ENCODE measurements around the gene RNF10.

- TF ChIP-seq CTCF (IDR thresholded peaks at IDR 0.05) (no peak), POLR2A (IDR thresholded peaks at IDR 0.05) (no peak)
Measured at GRCh38 chr12:120546050-120546386, 11.9 kb downstream of the RNF10 start.
